OCI-LY1 (cell line): ENCODE results near the gene SLC16A1.

Experiments used
- H2AFZ ChIP-seq: fragments of 200-600 bp; sonication (generic), shearing (Covaris generic); 2 replicates; pipeline ENCODE4 v1.6.0; 2014; ENCODE audit warnings: antibody characterized with exemption, mild to moderate bottlenecking, low read length
- H3F3A ChIP-seq: fragments of 200-600 bp; sonication (generic), shearing (Covaris generic); 2 replicates; pipeline ENCODE4 v1.6.0; 2014; ENCODE audit warnings: mild to moderate bottlenecking, antibody characterized with exemption, low read length, moderate library complexity; ENCODE audit not compliant: insufficient read depth
- H3K27ac ChIP-seq: fragments of 200-600 bp; sonication (generic); 2 replicates; pipeline ENCODE4 v1.5.1; 2014; ENCODE audit warnings: low read length, mixed run types, mild to moderate bottlenecking, low read depth; ENCODE audit not compliant: poor library complexity, severe bottlenecking
- H3K27me3 ChIP-seq: fragments of 200-600 bp; sonication (generic); 2 replicates; pipeline ENCODE4 v1.6.0; 2014; ENCODE audit warnings: antibody characterized with exemption, mild to moderate bottlenecking, low read length, moderate library complexity; ENCODE audit not compliant: insufficient read depth
- H3K36me3 ChIP-seq: fragments of 200-600 bp; sonication (generic); 2 replicates; pipeline ENCODE4 v1.6.1; 2014; ENCODE audit warnings: mild to moderate bottlenecking, antibody characterized with exemption, low read length, moderate library complexity, mixed read lengths; ENCODE audit not compliant: insufficient read depth
- H3K4me1 ChIP-seq: fragments of 200-600 bp; sonication (generic); 2 replicates; pipeline ENCODE4 v1.5.1; 2014; ENCODE audit warnings: mild to moderate bottlenecking, low read length, moderate library complexity; ENCODE audit not compliant: insufficient read depth, severe bottlenecking
- H3K4me2 ChIP-seq: fragments of 200-600 bp; sonication (generic), shearing (Covaris generic); 2 replicates; pipeline ENCODE4 v1.6.1; 2014; ENCODE audit warnings: low read length
- H3K4me3 ChIP-seq: fragments of 200-600 bp; sonication (generic); 2 replicates; pipeline ENCODE4 v1.5.1; 2014; ENCODE audit warnings: low read length, low read depth, mild to moderate bottlenecking, mixed read lengths; ENCODE audit not compliant: poor library complexity, severe bottlenecking
- H3K79me2 ChIP-seq: fragments of 200-600 bp; shearing (Covaris generic); 2 replicates; pipeline ENCODE4 v1.6.1; 2016; ENCODE audit warnings: mixed run types, low read length, mixed read lengths; ENCODE audit not compliant: insufficient read depth
- H3K9ac ChIP-seq: fragments of 200-600 bp; sonication (generic), shearing (Covaris generic); 2 replicates; pipeline ENCODE4 v1.6.1; 2014; ENCODE audit warnings: mild to moderate bottlenecking, low read length, mixed read lengths
- H3K9me2 ChIP-seq: fragments of 200-600 bp; sonication (generic), shearing (Covaris generic); 2 replicates; pipeline ENCODE4 v1.6.1; 2014; ENCODE audit warnings: low read depth, mild to moderate bottlenecking, low read length, mixed read lengths
- H3K9me3 ChIP-seq: fragments of 200-600 bp; shearing (Covaris generic); 2 replicates; pipeline ENCODE4 v1.6.1; 2014; ENCODE audit warnings: low read length, mixed read lengths
- H4K20me1 ChIP-seq: fragments of 200-600 bp; sonication (generic), shearing (Covaris generic); 2 replicates; pipeline ENCODE4 v1.6.0; 2016; ENCODE audit warnings: mild to moderate bottlenecking, low read length; ENCODE audit not compliant: insufficient read depth
- CTCF ChIP-seq: fragments of 200-600 bp; sonication (generic), shearing (Covaris generic); IDR thresholded peaks from 2 replicates; pipeline ENCODE4 v1.5.1; 2017; ENCODE audit warnings: mild to moderate bottlenecking, antibody characterized with exemption, low read length, moderate library complexity, mixed read lengths
- EZH2 ChIP-seq: fragments of 200-600 bp; sonication (generic), shearing (Covaris generic); IDR thresholded peaks from 2 replicates; pipeline ENCODE4 v1.8.0; 2017; ENCODE audit warnings: borderline replicate concordance, mixed run types, mild to moderate bottlenecking, antibody characterized with exemption, low read length, moderate library complexity, mixed read lengths

Gene SLC16A1

GRCh38 chr1:112904071-112904830 lies 51.7 kb downstream of the SLC16A1 start:
- H3K36me3 ChIP-seq = 0 out of 2 replicates have a peak, but pooled peaks cover 6% of the 10 kb centered on the region
- no peaks in the 10 kb centered on the region for H4K20me1 ChIP-seq
- H3K79me2 ChIP-seq = no peaks in the 10 kb centered on the region
- no peak overlapping the region for H2AFZ ChIP-seq
- no peak overlapping the region for H3K4me3 ChIP-seq
- no peak overlapping the region for H3K4me2 ChIP-seq
- no peaks in the 10 kb centered on the region for H3K4me1 ChIP-seq
- H3K9ac ChIP-seq = no peak overlapping the region
- no peaks in the 10 kb centered on the region for H3K9me3 ChIP-seq
- no peak overlapping the region for H3K27ac ChIP-seq
- H3F3A ChIP-seq = no peaks in the 10 kb centered on the region
- H3K27me3 ChIP-seq = no peaks in the 10 kb centered on the region
- H3K9me2 ChIP-seq = no peaks in the 10 kb centered on the region
- TF ChIP-seq CTCF (no peak), EZH2 (no peak)

GRCh38 chr1:112902221-112902620 lies 53.8 kb downstream of the SLC16A1 start:
- Histone ChIP-seq H3K9me3 (no peaks in the 10 kb centered on the region), H3K9ac (no peak overlapping the region), H4K20me1 (no peaks in the 10 kb centered on the region), H2AFZ (no peak overlapping the region), H3K9me2 (no peaks in the 10 kb centered on the region), H3F3A (no peaks in the 10 kb centered on the region), H3K4me1 (no peaks in the 10 kb centered on the region), H3K27ac (no peak overlapping the region), H3K27me3 (no peaks in the 10 kb centered on the region), H3K79me2 (no peaks in the 10 kb centered on the region), H3K4me3 (no peak overlapping the region), H3K36me3 (no peaks in the 10 kb centered on the region), H3K4me2 (no peak overlapping the region)
- no peak for TF ChIP-seq EZH2
- TF ChIP-seq CTCF = no peak

- no peaks in the 10 kb centered on the region for H3K36me3 ChIP-seq
- H3K9me3 ChIP-seq = no peaks in the 10 kb centered on the region
- no peak overlapping the region for H3K27ac ChIP-seq
- no peak for TF ChIP-seq EZH2
- TF ChIP-seq CTCF = no peak
- no peak overlapping the region for H3K9ac ChIP-seq
- no peaks in the 10 kb centered on the region for H3K9me2 ChIP-seq
- H3K4me2 ChIP-seq = no peak overlapping the region
- no peak overlapping the region for H2AFZ ChIP-seq
- H3K4me1 ChIP-seq = no peaks in the 10 kb centered on the region
- no peak overlapping the region for H3K4me3 ChIP-seq
- H4K20me1 ChIP-seq = no peaks in the 10 kb centered on the region
- H3K27me3 ChIP-seq = no peaks in the 10 kb centered on the region
- no peaks in the 10 kb centered on the region for H3F3A ChIP-seq
- H3K79me2 ChIP-seq = no peaks in the 10 kb centered on the region
Measured at GRCh38 chr1:112901387-112901786, 54.6 kb downstream of the SLC16A1 start.
